ENCODE results near the gene PPP1R9B.
A peak's percentile ranks its signal among the peaks of the same experiment; 100 is the strongest.

The PPP1R9B gene

DNA sequence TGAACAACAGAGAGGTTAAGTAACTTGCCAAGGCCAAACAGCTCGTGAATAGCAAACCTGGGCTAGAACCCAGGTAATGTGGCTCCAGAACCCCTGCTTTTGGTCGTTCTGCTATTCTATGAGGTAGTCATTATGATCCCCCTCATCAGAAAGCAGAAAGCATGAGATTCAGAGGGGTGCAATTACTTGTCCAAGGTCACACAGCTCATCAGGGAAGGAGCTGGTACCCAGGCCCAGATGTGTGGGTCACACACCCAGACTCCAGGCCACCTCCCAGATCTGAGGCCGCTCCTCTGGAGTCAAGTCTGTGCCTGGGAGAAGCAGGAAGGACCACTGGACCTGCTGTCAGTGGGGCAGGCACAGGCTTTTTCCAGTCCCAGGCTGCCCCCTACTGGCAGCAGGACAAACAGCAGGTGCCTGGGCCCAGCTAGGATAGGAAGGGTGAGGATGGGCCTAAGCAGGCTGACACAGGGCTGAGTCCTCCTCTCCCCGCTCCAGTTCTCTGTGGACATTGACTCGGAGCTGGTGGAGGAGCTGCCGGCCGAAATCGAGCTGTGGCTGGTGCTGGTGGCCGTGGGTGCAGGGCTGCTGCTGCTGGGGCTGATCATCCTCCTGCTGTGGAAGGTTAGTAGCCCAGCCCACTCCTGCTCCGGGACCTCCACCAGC is 63.1 kb downstream of the PPP1R9B start:
- DNase-seq = peak; percentile 39

Data from NCI-H524 treated with DMSO at 0.1 percent for 48 hours (cell line).